Measurements from ENCODE around the gene LRIT2.

- TF ChIP-seq CTCF (IDR thresholded peaks at IDR 0.05) = no peak
- no peak for TF ChIP-seq ZFX (IDR thresholded peaks at IDR 0.05; ENCODE audit: borderline replicate concordance)
Observed at GRCh38 chr10:84226616-84227015, 1.3 kb upstream of the LRIT2 start.
